GM19463 (cell line): ENCODE results near the gene SYT1.
"Not testable (repeated sequence)": the region's sequence is repeated elsewhere in the genome, so short reads cannot be mapped to it uniquely, and the experiment has no call there.

Experiments used
- ATAC-seq: cut with Tn5 transposase; IDR thresholded peaks from one replicate; pipeline ENCODE4 v1.9.1; 2021; ENCODE audit warnings: mild to moderate bottlenecking, moderate library complexity; ENCODE audit not compliant: unreplicated experiment

The SYT1 gene

DNA sequence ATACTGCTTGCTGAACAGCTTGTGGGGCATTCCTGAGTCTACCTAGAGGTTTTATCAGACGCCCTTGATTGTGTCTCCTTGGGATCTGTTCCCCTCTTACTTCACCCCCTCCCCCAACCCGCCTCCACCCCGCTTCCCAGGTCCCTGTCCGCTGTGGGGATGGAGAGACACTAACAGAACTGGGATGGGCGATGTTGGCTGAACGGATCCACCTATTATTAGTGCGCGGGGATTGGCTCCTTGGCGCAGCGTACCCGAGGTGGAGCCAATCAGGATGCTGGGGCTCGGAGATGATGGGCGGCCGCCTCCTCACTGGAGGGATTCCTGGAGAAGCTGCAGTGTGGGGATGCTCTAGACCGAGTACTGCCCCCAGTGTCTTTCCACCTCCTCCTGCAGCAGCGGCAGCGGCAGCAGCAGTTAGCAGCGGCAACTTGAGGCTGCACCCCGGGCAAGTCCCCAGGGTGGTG, at the start of gene SYT1:
Gene SYT1 (plus strand): TSS at position 372 of the 467 bp plus-strand sequence.
- no peak for ATAC-seq

DNA sequence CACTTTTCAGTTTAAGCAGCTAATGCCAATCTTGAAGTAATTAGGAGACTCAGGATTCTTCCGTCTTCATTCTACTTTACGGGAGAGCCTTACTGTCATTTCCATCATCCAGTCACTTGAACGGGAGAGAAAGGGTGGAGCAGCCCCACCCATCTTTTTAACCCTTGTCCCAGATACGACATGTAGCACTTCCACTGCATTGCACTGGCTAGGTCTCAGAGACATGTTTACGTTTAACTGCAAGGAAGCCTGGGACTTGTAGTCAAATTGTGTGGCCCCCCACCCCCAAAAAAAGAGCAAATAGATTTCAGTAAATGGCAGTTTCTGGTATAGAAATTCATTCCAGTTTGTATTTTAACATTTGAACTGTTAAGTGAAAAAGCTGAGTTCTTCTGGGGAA, 46.1 kb upstream of the SYT1 start:
- no peak for ATAC-seq

DNA sequence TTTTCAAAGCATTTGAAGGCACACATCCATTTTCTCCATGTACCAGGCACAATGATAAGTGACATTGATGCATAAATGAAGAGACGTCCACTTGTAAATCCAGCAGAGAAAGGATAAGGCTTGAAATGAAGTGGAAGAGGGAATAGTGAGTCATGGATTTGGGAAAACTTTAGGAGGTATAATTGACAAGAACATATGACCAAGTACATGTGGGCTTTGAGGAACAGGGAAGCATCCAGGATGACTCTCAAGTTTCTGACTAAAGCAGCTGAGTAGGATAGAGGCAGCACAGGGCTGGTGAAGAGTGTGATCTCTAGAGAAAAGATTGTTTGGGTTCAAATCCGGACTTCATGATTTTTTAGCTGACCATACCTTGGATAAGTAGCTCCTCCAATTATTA, 43.6 kb upstream of the SYT1 start:
- no peak for ATAC-seq

DNA sequence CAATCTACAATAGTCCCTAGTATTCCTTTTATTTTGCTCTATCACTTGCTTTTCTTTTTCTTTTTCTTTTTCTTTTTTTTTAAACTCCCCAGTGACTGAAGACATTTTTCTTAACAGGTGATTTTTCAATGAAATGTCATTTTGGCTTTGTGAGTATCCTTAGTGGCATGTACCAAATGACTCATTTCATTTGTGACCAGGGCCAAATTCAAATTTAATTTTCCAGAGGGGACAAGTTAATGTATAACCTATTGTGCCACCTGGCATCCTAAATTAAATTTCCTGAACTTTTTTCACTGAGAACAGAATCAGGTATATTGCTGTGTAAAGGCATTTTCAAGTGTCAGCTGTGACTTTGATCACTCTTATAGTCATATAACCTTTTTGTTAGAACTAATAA, 39.7 kb upstream of the SYT1 start:
- no peak for ATAC-seq

DNA sequence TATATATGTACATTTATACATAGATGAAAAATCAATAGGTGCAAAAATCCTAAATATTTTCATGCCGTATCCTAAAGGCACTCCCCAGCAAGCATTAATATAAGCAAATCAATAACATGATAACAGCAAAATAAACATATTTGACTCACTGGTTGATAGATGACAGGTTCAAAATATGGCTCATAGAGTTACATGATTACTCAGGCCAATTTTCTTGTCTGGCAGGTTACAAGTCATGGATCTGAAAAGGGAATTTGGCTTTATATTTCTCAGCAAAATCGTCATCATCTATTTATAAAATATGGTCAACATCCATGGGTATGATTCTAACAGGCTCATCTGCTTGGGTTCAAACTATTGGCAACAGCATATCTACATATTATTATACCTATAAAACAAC, 34.9 kb upstream of the SYT1 start:
- no peak for ATAC-seq

DNA sequence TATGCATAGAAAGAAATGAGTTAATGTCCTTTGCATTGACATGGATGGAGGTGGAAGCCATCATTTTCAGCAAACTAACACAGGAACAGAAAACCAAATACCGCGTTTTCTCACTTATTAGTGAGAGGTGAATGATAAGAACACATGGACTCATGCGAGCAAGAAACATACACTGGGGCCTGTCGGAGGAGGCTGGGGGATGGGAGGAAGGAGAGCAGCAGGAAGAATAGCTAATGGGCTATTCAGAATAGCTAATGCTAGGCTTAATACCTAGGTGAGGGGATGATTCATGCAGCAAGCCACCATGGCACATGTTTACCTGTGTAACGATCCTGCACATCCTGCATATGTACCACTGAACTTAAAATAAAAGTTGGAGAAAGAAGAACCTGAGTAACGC, 29.1 kb upstream of the SYT1 start:
- ATAC-seq, result no peak

DNA sequence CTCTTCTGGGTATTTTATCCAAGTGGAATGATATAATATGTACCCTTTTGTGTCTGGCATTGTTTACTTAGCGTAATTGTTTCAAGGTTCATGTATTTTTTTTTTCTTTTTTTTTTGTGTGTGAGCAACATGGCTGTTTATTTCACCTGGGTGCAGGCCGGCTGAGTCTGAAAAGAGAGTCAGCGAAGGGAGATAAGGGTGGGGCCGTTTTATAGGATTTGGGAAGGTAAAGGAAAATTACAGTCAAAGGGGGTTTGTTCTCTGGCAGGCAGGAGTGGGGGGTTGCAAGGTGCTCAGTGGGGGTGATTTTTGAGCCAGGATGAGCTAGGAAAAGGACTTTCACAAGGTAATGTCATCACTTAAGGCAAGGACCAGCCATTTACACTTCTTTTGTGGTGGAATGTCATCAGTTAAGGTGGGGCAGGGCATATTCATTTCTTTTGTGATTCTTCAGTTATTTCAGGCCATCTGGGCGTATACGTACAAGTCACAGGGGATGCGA, 24.0 kb upstream of the SYT1 start:
- ATAC-seq, result not testable (repeated sequence)

DNA sequence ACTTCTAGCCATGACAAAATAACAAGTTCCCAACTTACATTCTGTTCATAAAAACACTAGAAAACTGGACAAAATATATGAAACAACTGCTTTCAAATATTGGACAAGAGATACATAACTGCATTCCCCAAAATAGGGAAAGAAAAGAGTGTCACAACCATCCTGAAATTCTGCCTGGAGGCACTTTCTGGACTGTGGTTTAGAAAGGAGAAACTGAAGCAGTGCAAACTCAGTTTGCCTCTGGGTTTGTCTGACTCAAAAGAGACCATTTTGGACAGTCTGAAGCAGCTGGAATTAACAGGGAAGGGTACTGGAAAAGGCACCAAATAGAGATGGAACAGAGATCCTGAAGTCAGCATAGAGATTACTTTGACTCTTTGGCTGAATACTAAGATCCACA, 11.3 kb upstream of the SYT1 start:
- no peak for ATAC-seq

DNA sequence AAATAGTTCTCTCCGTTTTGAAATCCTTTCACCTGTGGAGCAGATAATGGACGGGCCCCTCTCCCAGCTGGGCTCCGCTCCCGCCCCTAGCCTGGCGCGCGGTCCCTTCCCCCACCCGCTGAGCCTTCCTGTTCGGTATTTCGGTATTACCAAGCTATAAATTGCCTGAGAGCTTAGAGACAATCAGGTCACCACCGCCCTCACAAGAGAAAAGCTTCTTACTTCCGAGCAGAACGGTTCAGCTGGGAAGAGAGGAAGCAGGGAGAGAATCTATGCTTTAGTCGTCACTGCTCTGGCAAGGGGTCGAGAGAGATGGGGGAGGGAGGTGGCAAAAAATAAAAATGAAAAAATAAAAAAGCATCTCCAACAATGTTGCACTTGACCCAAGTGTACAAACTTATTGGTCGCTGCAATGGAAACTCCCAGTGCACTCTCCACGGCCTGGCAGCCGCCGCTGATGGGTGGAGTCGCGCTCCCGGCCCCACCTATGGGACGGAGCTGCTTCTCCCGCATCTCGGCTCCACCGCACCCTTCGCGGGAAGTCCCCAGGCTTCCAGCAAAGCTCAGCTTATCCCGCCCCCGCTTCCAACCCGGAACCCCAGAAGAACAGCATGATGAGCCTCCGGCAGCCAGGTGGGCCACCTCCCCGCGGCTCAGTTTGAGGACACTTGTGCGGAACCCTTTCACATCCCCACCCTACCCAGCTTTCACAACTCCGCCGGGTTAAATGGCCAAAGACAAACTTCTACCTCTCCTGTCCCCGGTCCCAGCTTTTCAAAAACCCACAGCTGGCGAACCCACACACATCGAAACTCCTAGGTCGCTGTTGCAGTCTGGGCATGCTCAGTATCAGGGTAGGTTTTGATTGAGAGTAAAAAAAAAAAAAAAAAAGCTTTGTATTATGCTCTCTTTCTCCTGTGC, 832 bp upstream of the SYT1 start:
- peak; percentile 57 for ATAC-seq

DNA sequence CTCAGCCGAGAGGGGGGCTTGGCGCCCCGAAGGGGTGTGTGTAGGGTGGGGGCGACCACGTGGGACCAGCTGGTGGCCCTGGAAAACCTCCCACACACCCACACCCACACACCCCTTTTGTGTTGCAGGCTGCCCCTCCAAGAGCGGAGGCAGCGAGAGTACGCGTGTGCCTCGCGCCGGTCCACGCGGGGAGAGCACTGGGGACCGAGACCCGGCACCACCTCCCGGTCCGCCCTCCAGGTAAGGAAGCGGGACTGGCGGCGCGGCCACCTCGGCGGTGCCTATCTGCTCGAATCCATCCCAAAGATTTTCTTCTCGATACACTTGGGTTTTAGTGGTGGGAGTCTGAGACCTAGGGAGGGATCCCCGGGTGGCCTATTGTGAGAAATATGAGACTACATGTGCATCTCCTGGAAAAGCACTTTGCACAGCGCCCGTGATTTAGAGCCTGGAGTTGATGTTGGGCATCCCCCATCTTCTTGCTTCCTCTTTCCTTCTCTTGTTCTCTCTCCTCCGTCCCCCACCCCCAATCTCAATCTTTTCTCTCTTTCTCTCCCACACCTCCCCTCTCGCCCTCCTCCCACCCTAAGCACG, 393 bp downstream of the SYT1 start:
- ATAC-seq, result no peak

DNA sequence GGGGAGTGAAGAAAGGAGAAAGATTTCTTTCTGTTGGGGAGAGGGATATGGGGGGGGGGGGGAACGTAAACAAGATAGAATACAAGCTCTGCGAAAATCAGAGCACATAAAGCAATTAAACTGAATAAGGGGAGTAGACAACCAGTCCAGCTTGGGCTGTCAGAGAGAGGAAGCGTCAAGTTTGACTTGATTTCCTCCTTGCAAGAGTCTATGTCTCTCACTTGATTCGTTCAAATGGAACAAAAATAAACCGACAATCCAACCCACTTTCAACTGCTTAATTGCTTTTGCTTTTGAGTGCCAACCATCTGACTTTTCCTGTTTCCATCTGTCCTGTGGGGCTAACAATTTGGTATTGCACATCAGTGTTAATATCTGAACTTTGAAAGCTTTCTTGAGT, 942 bp downstream of the SYT1 start:
- no peak for ATAC-seq

DNA sequence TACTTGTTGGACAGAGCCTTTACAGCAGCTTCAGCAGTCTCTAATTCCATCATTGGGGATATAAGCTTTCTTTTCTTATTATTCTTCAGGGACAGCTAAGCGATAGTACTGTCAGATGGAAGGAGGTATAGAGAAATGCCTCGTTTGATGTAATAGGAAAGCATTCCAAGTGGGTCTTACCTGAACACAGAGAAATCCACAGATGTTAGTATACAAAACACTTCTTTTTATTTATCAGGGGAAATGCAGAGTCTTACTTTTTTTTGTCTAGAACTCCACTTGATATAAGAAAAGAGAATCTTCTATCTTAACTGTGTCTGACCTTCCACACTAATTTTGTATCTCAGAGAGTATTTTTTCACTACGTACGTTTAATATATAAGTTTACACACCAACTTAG, 1.9 kb downstream of the SYT1 start:
- ATAC-seq, result no peak

DNA sequence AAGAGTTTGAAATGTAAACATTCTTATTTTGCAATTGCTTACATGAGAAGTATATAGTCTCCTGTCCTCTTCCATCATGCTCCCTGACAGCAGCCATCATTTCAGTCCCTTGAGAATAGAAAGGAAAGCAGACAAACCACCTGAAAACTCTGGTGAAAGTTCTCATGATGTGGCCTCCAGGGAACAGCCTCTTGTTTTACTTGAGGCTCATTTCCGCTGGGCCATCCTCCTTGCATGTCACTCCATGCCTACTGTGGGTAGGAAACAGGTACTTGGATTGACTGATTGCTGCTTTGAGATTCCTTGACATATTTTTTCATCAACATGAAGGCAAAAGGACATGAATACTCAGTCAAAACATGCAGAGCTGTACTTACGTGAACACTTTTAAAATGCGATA, 6.0 kb downstream of the SYT1 start:
- no peak for ATAC-seq

DNA sequence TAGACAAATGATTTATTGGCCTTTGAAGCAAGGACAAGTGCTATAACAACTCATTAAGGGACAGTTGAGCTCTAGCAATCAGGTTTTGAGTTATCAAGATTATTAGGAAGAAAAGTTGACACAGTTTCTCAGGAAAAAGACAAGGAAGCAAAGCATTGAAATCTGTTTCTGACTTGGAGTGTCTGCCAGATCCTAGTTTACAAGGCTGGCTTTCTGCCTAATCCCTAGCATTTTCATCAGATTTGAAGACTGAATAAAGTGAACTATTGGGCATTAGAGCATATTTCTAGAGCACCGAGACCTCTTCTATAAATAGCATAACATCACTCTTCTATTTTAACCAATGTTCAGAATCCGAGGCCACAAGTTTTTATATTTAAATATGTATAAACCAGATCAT, 7.0 kb downstream of the SYT1 start:
- ATAC-seq, result no peak

DNA sequence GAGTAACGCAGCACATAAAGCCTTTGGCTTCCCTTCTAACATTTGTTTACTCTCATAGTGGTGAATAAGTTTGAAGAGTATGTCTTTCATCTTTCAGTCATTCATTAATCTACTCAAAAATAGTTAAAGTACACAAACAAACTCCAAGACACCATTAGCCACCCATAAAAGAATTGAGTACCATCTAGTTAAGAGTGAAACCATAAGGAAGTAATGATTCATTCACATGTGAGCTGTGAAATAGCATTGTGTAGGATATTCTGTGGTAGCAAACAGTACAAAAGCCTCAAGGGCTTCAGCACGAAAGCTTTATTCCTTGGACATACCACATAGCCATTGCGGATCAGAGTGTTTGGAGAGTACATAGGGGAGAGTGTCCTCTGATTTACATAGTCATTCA, 13.9 kb downstream of the SYT1 start:
- ATAC-seq, result no peak

DNA sequence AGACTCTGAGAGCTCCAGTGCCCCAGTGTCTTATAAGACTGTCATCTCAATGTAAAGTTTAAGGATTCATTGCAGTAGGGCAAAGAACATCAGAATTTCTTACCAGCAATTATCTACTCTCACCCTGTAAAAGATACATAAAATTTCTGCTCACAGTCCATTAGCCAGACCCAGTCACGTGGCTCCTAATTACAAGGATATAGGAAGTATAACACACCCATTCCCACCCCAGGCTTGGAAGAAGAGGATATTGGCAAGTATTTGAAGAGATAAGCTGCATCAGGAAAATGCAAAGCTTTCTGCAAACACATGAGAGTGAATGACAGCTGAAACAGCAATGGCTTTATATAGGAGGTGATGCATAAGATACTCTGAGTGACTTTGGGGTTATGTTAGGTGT, 14.3 kb downstream of the SYT1 start:
- no peak for ATAC-seq

DNA sequence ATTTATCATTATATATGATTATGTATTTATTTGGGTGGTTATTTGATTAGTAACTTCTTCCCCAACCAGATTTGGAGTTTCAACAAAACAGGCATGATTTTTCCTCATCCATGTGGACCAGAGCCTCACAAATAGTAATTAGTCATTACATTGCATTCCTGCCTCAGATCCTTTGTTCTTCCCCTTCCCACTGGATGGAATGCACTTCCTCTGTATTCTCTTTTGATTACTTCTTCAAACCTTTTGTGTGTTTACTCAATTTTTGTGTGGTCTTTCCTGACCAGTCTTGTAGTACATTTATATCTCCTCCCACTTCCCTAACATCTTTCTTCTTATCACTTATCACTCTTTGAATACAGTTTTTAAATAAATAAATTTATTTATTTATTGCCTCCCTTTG, 15.5 kb downstream of the SYT1 start:
- no peak for ATAC-seq

DNA sequence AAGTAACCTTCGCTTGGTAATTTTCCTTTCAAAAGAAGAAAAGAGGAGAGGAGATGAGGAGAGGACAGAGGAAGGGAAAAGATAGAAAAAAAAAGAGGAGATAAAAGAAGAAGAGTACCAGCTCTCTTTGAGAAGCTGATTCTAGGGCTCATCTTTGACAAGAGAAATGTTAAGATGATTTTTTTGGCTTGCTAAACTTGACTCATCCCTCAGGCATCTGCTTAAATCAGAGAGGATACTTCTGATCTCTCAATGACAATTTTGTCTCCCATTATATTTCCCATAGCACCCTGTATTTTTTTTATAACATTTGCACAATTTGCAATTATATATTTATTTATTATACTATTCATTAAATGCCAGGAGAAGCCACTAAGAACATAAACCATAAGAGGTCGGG, 17.1 kb downstream of the SYT1 start:
- no peak for ATAC-seq

DNA sequence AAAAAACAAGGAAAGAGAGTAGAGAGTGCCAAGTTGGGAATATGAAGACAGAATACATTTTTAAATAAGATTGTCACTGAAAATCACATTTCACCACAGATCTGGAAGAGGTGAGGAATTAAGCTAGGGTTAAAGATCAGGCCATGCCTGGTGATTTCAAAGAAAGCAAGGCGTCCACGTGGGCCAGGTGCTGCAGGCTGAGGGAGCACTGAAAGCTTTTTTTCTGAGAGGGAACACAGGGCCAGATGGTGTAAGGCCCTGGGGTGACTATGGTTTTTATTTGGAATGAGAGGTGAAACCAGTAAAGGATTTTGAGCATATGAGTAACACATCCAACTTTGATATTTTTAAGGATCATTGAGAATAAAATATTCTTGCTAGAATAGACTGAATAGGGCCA, 20.9 kb downstream of the SYT1 start:
- ATAC-seq, result no peak

DNA sequence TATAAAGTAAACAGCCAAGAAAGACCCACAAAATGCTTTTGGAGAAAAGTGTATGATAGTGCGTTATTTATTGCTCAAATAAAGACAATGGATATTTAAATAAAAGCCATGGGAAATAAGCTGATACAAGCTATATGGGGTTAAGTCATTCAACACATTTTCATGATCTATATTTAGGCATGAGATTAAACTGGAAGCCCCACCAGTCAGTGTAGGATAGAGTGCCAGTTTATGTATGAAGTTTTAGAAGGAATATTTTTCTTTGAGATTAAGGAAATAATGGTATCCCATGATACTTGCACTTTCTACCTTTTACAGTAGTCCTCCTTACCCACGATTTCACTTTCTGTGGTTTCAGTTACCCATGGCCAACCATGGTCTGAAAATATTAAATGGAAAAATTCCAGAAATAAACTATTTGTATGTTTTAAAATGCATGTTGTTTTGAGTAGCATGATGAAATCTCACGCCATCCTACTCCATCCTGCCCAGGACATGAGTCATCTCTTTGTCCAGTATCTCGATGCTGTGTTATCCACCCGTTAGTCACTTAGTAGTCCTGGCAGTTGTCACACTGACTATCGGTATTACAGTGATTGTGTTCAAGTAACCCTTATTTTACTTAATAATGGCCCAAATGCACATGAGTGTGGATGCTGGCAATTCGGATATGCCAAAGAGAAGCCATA, 22.3 kb downstream of the SYT1 start:
- no peak for ATAC-seq

DNA sequence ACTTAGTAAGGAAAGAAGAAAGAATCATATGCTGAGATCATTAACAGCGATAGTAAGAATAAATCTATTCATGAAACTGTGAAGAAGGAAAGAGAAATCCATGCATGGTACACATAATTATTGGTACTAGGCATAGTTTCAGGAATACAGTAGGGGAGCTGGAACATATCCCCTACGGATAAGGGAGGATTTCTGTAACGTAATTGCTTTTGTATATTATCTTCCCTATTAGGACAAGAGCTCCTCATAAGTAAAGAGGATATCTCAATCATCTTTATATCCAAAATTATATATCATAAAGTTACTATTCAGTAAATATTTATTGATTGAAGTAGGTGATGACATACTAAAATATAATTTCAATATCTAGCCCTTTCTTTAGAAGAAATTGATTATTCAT, 22.9 kb downstream of the SYT1 start:
- no peak for ATAC-seq

DNA sequence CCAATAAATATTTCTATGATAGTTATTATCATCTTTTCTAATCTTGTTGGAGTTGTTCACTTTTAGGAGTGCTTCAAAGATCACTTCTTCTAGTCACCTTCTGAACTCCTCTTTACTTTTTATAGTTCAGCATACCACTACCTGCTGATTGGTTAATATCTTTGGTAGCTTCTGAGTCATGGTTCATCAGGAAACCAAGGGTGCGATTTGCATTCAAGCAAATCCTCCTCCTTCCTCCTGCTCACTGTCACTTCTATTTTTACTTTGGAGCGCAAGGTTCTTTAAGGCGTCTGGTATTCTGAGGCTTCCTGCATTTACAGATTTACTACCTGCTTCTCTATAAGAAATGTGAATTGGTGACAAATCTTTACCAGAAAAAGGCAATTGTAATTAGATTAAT, 24.0 kb downstream of the SYT1 start:
- peak; percentile 95 for ATAC-seq
